Measurements from ENCODE around the gene SLC5A6. TPM values are rescaled to one million over a fixed set of nuclear protein-coding genes. Genes with fewer than 3 reads are reported as not detected.

The SLC5A6 gene
- total RNA-seq, 1 experiment from 2014 or later = 48.8 TPM

DNA sequence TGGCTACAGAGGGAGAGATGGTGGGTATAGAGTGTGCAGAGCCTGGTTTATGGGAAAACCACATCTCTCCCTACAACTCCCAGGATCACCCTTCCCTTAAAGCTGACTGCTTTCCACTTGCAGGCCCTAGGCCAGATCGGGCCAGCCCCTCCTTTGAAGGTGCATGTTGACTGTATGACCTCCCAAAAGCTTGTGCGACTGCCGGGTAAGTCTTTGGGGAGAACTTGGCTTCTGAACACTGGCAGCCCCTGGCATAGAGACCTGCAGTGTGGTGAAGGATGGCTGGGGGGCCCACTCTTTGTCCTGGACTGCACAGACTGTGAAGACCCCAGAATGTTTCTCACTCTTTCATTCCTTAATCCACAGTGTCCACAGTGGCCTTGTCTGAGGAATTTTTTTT is 24.6 kb upstream of the SLC5A6 start:
- no peak for DNase-seq (ENCODE audit: low spot score)

DNA sequence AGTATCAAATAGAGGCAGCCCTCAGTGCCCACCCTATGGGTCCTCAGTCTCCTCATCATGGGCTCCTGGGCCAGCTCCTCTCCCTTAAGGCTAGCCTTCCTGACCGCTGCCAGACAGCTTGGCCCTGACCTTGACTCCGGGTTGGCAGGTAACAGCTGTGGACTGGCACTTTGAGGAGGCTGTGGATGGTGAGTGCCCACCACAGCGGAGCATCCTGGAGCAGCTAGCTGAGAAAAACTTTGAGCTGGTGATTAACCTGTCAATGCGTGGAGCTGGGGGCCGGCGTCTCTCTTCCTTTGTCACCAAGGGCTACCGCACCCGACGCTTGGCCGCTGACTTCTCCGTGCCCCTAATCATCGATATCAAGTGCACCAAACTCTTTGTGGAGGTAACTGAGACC is 24.1 kb upstream of the SLC5A6 start:
- no peak for DNase-seq (ENCODE audit: low spot score)

DNA sequence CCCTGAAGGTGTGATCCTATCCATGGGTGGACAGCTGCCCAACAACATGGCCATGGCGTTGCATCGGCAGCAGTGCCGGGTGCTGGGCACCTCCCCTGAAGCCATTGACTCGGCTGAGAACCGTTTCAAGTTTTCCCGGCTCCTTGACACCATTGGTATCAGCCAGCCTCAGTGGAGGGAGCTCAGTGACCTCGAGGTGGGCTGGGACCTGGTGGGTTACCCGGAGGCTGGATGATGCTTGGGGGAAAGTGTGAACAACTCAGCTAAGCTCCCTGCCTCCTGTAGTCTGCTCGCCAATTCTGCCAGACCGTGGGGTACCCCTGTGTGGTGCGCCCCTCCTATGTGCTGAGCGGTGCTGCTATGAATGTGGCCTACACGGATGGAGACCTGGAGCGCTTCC is 21.3 kb upstream of the SLC5A6 start:
- DNase-seq (ENCODE audit: low spot score) = no peak

DNA sequence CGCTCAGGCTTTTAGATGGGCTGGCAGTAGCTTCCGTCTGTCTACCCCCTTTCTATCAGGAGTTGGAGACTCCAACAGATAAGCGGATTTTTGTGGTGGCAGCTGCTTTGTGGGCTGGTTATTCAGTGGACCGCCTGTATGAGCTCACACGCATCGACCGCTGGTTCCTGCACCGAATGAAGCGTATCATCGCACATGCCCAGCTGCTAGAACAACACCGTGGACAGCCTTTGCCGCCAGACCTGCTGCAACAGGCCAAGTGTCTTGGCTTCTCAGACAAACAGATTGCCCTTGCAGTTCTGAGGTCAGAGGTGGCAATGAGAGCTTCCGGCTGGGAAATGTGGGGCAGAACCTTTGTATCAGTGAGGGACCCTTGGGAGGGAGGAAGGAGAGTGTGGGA is 19.9 kb upstream of the SLC5A6 start:
- no peak for DNase-seq (ENCODE audit: low spot score)

DNA sequence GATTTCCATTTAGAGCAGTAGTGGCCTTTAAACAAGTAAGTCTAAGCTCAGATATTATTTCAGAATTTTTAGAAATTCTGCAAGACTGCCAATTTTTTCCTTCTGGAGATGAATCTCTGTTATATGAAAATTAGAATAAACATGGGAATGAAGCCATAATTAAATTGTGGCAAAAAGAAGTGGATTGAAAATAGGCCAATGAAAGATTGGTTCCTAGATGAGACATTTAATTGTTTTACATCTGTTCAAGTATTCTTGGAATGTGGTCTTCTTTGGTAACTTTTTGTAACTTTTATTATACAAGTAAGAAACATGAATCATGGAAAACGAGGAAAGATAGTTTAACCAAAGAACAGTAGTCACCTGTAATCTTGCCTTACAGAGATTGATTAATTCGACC is 15.4 kb upstream of the SLC5A6 start:
- DNase-seq (ENCODE audit: low spot score) = no peak

DNA sequence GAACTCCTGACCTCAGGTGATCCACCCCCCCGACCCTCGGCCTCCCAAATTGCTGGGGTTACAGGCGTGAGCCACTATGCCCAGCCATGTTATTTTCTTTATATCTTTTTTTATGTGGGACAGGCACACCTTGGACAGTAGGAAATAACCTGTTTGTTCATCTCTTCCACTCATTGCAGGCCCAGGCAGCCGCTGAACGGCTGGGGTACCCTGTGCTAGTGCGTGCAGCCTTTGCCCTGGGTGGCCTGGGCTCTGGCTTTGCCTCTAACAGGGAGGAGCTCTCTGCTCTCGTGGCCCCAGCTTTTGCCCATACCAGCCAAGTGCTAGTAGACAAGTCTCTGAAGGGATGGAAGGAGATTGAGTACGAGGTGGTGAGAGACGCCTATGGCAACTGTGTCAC is 13.5 kb upstream of the SLC5A6 start:
- DNase-seq (ENCODE audit: low spot score) = no peak

DNA sequence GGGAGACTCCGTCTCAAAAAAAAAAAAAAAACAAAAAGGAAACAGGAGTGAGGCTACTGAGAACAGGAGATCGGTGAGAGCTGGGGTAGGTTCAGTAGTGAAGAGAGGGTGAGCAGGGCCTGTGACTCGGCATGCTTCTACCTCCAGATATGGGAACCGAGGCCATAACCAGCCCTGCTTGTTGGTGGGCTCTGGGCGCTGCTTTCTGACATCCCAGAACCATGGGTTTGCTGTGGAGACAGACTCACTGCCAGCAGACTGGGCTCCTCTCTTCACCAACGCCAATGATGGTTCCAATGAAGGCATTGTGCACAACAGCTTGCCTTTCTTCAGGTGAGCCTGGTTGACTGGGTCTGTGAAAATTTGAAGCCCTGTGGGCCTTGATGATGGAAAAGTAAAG is 11.3 kb upstream of the SLC5A6 start:
- DNase-seq (ENCODE audit: low spot score) = no peak

DNA sequence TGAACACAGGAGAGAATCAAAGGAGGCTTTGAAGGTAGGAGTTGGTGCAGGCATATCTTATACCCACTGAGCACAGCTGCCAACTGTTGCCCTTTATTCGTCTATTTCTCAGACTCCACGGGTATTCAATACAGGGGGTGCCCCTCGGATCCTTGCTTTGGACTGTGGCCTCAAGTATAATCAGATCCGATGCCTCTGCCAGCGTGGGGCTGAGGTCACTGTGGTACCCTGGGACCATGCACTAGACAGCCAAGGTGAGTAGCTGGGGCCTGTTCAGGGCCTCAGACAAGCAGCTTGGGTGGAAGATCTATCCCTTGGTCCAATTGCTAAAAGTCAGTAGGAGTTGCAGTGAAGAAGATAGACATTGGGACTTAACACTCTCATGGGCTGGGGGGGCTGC is 10.3 kb upstream of the SLC5A6 start:
- DNase-seq (ENCODE audit: low spot score) = no peak

DNA sequence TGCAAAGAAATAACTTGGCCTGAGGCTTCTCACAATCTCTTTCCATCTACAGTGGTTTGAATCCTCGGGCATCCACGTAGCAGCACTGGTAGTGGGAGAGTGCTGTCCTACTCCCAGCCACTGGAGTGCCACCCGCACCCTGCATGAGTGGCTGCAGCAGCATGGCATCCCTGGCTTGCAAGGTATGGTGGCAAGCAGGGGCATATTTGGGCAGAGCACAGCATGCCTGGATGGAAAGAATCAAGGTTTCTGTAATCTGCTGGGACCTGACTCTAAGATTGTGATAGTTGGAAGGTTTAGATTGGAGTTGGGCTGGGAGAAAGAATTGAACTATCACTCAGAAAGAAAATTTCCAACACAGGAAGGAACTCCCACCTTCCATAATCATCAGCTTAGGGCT is 9.1 kb upstream of the SLC5A6 start:
- DNase-seq (ENCODE audit: low spot score) = no peak

DNA sequence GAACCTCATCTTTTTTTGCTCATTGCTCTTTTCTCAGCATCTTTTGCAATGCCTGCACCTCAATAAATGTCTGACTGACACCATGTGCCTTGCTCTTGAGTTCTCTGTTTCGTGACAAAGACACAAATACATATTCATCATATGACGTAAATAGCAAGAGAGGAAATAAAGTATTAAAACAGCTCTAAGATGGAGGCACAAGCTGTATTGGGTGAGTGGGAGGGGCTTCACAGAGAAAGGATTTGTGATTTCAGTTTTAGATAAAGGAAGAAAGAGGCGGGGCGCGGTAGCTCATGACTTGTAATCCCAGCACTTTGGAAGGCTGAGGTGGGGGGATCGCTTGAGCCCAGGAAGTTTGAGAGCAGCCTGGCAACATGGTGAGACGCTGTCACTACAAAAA is 8.0 kb upstream of the SLC5A6 start:
- no peak for DNase-seq (ENCODE audit: low spot score)

DNA sequence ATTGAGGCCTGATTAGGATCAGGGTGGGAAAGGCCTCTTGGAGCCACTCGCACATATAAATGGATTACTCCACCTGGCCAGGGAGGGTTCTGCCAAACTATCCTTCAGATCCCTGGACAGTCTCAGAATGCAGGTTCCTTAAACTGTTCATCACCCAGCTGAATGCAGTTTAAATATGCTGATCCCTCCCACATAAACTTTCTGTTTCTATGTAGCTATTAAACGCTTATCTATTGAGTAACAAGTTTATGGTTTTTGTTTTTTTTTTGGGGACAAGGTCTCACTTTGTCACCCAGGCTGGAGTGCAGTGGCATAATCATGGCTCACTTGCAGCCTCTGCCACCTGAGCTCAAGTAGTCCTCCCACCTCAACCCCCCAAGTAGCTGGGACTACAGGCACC is 7.0 kb upstream of the SLC5A6 start:
- DNase-seq (ENCODE audit: low spot score) = no peak

DNA sequence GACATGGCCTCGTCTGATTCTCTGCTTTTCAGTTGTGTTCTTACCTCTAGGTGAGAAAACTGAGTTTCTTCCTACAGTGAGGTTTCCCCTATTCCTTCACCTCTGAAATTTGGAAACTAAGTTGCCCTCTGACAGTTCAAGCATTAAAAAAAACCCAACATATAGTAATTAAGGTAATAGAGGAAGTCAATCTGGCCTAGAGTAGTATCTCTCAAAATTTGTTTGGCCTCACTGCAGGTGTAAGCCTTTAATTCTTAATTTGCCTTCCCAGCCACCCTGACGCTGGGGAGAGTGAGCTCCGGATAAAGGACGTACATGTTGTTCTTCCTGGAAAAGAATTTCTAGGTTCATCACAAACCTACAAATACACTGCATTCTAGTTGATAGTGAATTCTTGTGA is 6.5 kb upstream of the SLC5A6 start:
- DNase-seq (ENCODE audit: low spot score) = no peak

DNA sequence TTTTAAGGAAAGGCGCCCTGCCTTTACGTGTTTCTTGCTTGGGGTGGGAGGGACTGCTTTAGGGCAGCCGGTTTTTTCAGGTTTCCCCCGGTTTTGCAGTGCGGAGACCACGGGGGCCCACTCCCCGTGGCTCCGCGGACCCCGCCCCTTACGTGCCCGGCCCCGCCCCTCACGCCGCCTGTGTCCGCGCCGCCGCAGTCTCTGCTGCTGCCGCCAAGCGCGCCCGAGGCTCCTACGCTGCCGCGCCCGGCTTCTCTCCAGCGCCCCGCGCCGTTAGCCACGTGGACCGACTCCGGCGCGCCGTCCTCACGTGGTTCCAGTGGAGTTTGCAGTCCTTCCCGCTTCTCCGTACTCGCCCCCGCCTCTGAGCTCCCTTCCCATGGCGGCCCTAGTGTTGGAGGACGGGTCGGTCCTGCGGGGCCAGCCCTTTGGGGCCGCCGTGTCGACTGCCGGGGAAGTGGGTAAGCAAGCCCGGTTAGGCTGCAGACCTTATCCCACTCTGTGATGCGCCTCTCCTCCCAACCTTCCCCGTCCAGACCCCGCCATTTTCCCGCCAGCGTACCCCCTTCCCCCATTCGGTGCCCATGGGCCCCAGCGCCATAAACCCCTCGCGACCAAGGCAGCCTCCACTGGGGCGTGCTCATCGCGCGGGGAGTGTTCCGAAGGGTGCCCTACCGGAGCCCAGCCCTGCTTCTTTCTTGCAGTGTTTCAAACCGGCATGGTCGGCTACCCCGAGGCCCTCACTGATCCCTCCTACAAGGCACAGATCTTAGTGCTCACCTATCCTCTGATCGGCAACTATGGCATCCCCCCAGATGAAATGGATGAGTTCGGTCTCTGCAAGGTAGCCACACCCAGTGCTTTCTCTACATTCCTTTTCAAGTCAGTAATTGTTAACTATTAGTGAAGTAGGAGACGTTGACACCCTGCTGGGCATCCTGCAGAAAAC is 5.4 kb upstream of the SLC5A6 start, which contains the start of gene CAD:
CAD (plus strand) TSS at position 197 of the 949 bp plus-strand sequence; CDS start at position 380, 183 bp downstream.
- DNase-seq (ENCODE audit: low spot score) = peak; percentile 89

DNA sequence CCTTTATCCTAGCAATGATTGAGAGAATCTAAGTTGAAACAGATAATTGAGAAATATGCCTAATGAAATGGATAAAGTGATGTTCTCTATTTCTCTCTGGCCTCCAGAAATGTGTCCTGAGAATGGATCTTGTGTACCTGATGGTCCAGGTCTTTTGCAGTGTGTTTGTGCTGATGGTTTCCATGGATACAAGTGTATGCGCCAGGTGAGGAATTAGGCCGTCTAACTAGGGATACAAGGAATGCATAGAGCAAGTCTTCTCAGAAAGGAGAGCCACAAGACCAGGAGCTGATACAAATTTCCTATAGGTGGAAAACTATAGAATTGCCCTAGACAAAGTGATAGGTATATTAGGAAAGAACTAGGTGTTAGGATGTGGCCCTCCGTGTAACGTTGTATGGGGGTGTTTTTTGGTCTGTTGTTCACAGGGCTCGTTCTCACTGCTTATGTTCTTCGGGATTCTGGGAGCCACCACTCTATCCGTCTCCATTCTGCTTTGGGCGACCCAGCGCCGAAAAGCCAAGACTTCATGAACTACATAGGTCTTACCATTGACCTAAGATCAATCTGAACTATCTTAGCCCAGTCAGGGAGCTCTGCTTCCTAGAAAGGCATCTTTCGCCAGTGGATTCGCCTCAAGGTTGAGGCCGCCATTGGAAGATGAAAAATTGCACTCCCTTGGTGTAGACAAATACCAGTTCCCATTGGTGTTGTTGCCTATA is 4.5 kb upstream of the SLC5A6 start:
- DNase-seq (ENCODE audit: low spot score) = no peak

DNA sequence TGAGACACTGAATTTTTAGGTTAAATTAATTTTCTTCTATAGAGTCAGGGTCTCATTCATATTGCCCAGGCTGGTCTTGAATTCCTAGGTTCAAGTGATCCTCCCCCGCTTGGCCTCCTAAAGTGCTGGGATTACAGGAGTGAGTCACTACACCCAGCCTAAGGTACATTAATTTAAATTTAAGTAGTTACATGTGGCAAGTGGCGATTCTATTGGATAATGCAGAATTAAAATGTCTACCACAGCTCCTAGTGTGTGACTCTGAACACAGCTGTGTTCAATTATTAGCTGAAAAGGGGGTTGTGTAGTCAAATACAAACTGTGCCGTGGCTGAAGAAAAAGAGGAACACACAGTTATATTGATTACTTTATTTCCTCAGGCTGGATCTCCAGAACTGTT is 2.9 kb upstream of the SLC5A6 start:
- no peak for DNase-seq (ENCODE audit: low spot score)

DNA sequence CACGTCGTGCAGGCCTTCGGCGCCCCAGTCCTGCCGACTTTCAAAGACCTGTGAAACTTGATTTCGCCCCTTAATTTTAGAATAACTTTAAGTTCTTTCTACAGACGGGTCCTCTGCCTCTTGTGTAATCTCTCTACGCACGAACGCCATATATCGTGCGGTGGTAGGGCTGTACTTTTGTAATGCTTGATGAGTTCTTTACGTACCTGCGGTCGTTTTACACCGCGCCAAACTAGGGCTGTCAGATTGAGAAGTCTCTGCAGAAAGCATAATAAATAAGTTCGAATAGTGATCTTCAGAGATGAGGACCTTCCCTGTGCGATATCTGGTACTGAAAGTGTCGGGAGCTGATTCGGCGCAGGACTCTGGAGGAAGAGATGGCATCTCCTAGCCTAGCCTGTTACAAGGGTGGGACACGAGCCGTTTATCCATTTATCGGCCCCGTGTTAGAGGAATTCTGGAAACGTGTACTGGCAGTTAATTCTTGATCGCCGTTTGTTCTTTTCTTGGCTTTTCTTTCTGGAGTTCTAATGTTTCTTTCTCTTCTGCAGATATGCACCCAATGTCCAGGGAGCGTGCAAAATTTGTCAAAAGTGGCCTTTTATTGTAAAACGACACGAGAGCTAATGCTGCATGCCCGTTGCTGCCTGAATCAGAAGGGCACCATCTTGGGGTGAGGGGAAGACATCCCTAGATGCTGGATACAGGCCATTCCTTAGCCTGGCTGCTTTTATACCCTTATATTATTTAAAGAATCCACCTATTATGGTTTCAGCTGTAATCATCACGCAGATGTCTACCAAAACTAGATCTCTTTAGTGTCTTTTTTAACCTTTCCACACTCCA is 781 bp upstream of the SLC5A6 start:
- peak; percentile 78 for DNase-seq (ENCODE audit: low spot score)

DNA sequence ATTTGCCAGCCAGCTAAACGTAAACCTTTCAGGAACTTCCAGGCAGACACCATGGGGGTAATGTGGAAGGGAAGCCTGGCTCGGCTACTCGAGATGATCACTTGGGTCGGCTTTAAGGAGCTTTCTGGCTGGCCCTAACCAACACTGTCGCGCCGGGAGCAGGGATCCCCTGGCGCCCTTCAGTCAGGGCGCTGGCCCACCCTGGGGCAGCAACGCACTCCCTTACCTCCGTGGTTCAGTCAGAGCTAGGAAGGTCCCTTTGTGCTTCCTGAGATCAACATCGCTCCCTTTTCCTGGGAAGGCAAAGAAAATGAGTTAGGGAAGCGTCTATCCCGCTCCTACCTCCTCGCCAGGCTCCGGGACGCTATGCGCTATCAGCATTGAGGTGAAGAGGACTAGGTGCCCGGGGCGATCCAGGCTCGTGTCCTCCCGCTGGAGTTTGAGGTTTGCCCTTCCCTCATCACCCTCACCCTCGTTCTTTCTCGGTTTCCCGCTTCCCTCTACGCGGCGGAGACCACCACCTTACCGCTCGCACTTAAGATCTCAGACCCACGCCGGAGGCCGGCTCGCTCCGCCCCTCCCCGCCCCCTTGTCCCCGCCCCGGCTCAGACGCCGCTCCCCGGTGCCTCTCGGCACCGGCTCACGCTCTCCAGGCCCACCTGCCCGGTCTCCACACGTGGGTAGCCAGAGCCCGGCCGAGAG is 676 bp downstream of the SLC5A6 start:
- DNase-seq (ENCODE audit: low spot score) = peak; percentile 67

DNA sequence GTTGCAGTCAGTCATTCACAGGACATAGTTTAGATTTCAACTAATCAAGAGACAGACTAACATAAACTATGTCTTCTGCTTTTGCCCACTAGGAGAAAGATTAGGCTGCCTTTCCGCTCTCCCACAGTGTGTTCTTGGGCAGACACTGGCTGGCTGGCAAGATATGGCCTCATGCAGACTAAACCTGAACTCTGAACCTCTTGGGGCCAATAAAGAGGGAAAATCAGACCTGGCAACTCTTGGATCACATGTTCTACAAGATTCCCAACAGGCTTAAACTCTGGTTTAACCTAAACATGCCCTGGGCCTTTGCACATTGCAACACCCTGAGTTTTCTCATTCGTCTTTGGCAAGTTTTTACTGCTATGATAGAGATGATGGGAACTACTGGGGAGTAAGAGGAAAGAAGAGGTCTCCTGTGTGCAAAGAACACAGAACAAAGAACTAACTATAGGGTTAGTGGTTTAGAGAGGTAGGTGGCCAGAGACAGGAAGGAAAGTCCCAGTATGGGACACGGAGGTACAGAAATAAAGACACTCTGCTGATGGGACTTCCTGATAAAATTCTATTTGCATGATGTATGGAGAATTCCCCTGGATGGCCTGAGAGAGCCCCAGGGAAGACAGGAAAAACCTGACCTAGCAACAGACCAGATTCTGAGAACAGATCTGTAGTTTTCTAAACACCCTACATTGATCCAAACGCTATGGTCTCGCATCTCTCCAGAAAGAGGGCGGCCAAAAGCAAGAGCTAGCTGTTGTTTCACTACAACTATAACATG is 2.3 kb downstream of the SLC5A6 start:
- DNase-seq (ENCODE audit: low spot score) = no peak

DNA sequence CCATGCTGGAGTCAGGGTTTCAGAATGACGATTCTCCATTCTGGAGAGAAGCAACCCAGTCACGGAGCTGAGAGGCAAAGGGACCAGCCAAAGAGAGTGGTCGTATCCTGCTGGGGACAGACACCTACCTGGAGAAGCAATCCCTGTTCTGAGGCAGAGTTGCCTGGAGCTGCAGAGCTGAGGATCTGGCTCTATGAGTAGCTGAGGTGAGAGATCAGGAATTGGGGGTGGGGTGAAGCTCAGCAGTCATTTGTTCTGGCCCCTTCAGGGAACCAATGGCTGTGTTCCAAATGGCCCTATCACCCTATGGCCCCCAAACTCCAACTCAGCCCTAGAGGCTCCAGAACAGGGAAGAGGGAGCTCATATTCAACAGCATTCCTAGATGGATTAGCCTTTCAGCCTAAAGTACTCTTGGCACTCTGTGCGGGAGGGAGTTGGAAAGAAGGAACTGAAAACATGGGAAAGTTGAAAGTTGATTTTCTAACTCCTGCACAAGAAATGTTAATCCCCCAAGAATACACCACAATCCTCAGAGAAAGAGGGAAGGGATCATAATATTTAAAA is 3.5 kb downstream of the SLC5A6 start:
- no peak for DNase-seq (ENCODE audit: low spot score)

DNA sequence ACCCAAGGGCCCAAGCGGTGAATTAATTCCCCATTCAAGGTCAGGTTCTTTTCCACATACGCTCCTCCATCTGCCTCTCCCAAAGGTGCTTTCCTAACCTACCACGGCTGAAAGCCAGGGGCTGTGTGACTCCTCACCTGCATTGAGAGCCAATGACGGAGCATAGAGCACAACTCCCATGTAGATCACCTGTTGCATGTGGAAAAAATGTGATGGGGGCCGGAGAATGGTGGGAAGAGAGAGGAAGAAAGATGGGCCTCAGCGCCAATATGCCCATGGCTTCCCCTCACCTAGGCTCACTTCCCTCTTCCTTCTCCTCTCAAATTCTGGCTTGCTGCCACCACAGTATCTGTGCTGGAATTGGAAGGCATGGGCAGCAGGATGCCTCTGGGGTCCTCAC is 5.7 kb downstream of the SLC5A6 start:
- DNase-seq (ENCODE audit: low spot score) = no peak

All from HT-29 (cell line).